Measurements from ENCODE around the gene BATF2. TPM values are rescaled to one million over a fixed set of nuclear protein-coding genes. Genes with fewer than 3 reads are reported as not detected.

The BATF2 gene
- total and polyA plus RNA-seq, 10 of the 15 experiments (the other 5 are each of a cell fraction or from before 2014, with no cell fraction given): 0.18 to 1.1 (median 0.38) TPM; not detected in 1

DNA sequence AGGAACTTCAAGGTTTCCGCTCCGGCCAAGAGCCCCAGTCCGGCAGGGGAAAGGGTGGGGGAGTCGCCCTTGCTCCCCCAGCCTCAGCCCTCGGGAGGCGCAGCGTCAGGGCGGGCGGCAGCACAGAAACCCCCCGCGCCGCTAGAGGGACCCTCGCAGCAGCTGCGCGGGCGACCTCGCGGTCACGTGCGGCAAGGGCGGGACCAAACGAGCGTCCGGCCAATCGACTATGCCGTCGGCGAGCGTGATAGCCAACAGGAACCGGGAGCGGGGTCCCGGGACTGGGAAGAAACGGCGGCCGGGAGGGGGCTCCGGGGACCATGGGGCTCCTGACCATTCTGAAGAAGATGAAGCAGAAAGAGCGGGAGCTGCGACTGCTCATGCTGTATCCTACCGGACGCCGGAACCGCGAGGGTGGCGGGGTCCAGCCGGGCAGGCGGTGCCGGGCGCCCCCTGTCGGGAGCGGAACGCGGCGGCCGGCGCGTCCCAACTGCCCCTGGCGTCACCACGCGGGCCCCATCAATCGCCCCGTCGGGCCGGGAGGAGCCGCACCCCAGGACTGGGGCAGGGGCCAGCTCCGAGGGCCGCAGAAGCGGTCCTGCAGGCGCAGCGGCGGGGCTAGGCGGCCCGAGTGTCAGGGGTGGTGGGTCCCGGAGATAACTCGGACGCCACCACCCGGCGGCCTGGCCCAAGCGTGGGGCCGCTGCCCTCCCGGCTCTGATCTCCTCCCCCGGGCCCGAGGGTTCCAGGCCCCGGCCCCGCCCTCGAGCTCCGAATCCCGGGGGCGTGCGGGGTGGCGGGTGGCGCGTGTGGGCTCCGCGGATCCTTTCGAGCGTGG lies 17.3 kb upstream of the BATF2 start, which contains the start of gene ARL2 (continued):
- TF ChIP-seq ZBTB4 (CRISPR knock-in tag; IDR thresholded peaks at IDR 0.05) (no peak), GATAD2B (conservative IDR thresholded peaks at IDR 0.05; ENCODE audit: low read depth) (peak; percentile 93; the same call in 1 of the 2 replicates), NFYB (IDR thresholded peaks at IDR 0.05; ENCODE audit: insufficient read depth, low read depth, low read length) (peak; percentile 83; the same call in 1 of the 2 replicates), PAX8 (IDR thresholded peaks at IDR 0.05) (no peak), CREM (IDR thresholded peaks at IDR 0.05; ENCODE audit: low read depth) (peak; percentile 13), MEF2B (IDR thresholded peaks at IDR 0.05; ENCODE audit: partially characterized antibody, poor library complexity, severe bottlenecking) (peak; percentile 74), HCFC1 (IDR thresholded peaks at IDR 0.05; ENCODE audit: low read length) (peak; percentile 24; the same call in 1 of the 2 replicates), USF1 (IDR thresholded peaks at IDR 0.05; ENCODE audit: borderline replicate concordance, extremely low read length, insufficient read depth, low read depth, low read length) (peak; percentile 98), WRNIP1 (IDR thresholded peaks at IDR 0.05; ENCODE audit: borderline replicate concordance, low read depth, low read length) (no peak), POLR2AphosphoS5 (IDR thresholded peaks at IDR 0.05; ENCODE audit: low read length) (peak; percentile 47; the same call in 1 of the 2 replicates), ZBTB33 (IDR thresholded peaks at IDR 0.05) (no peak), SMC3 (IDR thresholded peaks at IDR 0.05; ENCODE audit: borderline replicate concordance, low read length) (peak; percentile 3; the same call in 1 of the 2 replicates), CBFB (IDR thresholded peaks at IDR 0.05; ENCODE audit: low read depth) (no peak; the same call in 1 of the 2 replicates), PRDM15 (CRISPR knock-in tag; IDR thresholded peaks at IDR 0.05) (no peak), SMAD5 (IDR thresholded peaks at IDR 0.05; ENCODE audit: low read depth) (no peak), IRF4 (IDR thresholded peaks at IDR 0.05; ENCODE audit: low read depth, low read length) (no peak), RCOR1 (conservative IDR thresholded peaks at IDR 0.05; ENCODE audit: low read depth, low read length) (no peak)
- TF ChIP-seq, protein P1, sequence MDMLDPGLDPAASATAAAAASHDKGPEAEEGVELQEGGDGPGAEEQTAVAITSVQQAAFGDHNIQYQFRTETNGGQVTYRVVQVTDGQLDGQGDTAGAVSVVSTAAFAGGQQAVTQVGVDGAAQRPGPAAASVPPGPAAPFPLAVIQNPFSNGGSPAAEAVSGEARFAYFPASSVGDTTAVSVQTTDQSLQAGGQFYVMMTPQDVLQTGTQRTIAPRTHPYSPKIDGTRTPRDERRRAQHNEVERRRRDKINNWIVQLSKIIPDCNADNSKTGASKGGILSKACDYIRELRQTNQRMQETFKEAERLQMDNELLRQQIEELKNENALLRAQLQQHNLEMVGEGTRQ (IDR thresholded peaks at IDR 0.05; ENCODE audit: borderline replicate concordance, low read depth, low read length): peak; percentile 89
